ENCODE results near the gene SV2B.
"Not testable (repeated sequence)": the region's sequence is repeated elsewhere in the genome, so short reads cannot be mapped to it uniquely, and the experiment has no call there.

The SV2B gene

GRCh38 chr15:91099995-91100813 lies at the start of gene SV2B:
TSS of gene SV2B (plus strand) at chr15:91100257. CDS start at chr15:91226264, 126,007 bp downstream.
- peak; percentile 57 for DNase-seq

- no peak for DNase-seq
These were observed 48.8 kb upstream of the SV2B start for GRCh38 chr15:91051248-91051647.

GRCh38 chr15:91054816-91055215 lies 45.2 kb upstream of the SV2B start:
- DNase-seq: no peak

GRCh38 chr15:91055548-91056331 lies 44.3 kb upstream of the SV2B start:
- DNase-seq: peak; percentile 74

- DNase-seq: no peak
These were observed 38.8 kb upstream of the SV2B start for GRCh38 chr15:91061230-91061629.

- DNase-seq: no peak
These were observed 38.1 kb upstream of the SV2B start for GRCh38 chr15:91061997-91062396.

- DNase-seq: no peak
These were observed 34.6 kb upstream of the SV2B start for GRCh38 chr15:91065505-91065904.

GRCh38 chr15:91067036-91067435 lies 33.0 kb upstream of the SV2B start:
- no peak for DNase-seq

GRCh38 chr15:91068436-91068835 lies 31.6 kb upstream of the SV2B start:
- no peak for DNase-seq

- DNase-seq: no peak
These were observed 31.1 kb upstream of the SV2B start for GRCh38 chr15:91068966-91069365.

GRCh38 chr15:91070872-91071271 lies 29.2 kb upstream of the SV2B start:
- DNase-seq: no peak

GRCh38 chr15:91072161-91072560 lies 27.9 kb upstream of the SV2B start:
- DNase-seq: no peak

GRCh38 chr15:91073077-91073476 lies 27.0 kb upstream of the SV2B start:
- no peak for DNase-seq

- DNase-seq: no peak
These were observed 26.3 kb upstream of the SV2B start for GRCh38 chr15:91073768-91074167.

- peak; percentile 61 for DNase-seq
These were observed 24.3 kb upstream of the SV2B start for GRCh38 chr15:91075739-91076138.

GRCh38 chr15:91077029-91077428 lies 23.0 kb upstream of the SV2B start:
- no peak for DNase-seq

- DNase-seq: not testable (repeated sequence)
These were observed 6.2 kb upstream of the SV2B start for GRCh38 chr15:91093866-91094265.

GRCh38 chr15:91098451-91098850 lies 1.6 kb upstream of the SV2B start:
- no peak for DNase-seq

GRCh38 chr15:91099616-91099994 lies 452 bp upstream of the SV2B start:
- no peak for DNase-seq

- no peak for DNase-seq
These were observed 954 bp downstream of the SV2B start for GRCh38 chr15:91100814-91101607.

- DNase-seq: no peak
These were observed 1.5 kb downstream of the SV2B start for GRCh38 chr15:91101608-91101920.

- no peak for DNase-seq
These were observed 2.7 kb downstream of the SV2B start for GRCh38 chr15:91102546-91103330.

- DNase-seq: no peak
These were observed 4.1 kb downstream of the SV2B start for GRCh38 chr15:91104111-91104510.

All from NCI-H2171 (cell line).